A673 (cell line): Measurements from ENCODE around the gene PLD1.

ENCODE experiments used
- EZH2 ChIP-seq: fragments of 200-600 bp; sonication (generic); IDR thresholded peaks from 2 replicates; pipeline ENCODE4 v1.6.1; 2017; ENCODE audit warnings: borderline replicate concordance, low read depth, mild to moderate bottlenecking, mixed read lengths, antibody characterized with exemption, low read length; ENCODE audit not compliant: poor library complexity, severe bottlenecking
- TF ChIP-seq, protein P1 (sequence below): fragments of 300-800, 200-600 bp; sonication (generic); conservative IDR thresholded peaks from 2 replicates; pipeline ENCODE4 v1.5.1; 2017; ENCODE audit warnings: low read depth, mild to moderate bottlenecking, antibody characterized with exemption, low read length, moderate library complexity, mixed read lengths

GRCh38 chr3:171636666-171637065 lies 173.6 kb downstream of the PLD1 start:
- TF ChIP-seq, protein P1, sequence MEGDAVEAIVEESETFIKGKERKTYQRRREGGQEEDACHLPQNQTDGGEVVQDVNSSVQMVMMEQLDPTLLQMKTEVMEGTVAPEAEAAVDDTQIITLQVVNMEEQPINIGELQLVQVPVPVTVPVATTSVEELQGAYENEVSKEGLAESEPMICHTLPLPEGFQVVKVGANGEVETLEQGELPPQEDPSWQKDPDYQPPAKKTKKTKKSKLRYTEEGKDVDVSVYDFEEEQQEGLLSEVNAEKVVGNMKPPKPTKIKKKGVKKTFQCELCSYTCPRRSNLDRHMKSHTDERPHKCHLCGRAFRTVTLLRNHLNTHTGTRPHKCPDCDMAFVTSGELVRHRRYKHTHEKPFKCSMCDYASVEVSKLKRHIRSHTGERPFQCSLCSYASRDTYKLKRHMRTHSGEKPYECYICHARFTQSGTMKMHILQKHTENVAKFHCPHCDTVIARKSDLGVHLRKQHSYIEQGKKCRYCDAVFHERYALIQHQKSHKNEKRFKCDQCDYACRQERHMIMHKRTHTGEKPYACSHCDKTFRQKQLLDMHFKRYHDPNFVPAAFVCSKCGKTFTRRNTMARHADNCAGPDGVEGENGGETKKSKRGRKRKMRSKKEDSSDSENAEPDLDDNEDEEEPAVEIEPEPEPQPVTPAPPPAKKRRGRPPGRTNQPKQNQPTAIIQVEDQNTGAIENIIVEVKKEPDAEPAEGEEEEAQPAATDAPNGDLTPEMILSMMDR, result no peak
- no peak for TF ChIP-seq EZH2
